Stimulated activated CD4-positive, alpha-beta T cell treated with anti-CD3 and anti-CD28 coated beads, Interleukin-4, amount 100 ng/mL, for 1 hour (primary cell): ENCODE measurements around the gene PPP1R14B.

Source experiments
- DNase-seq: peaks from one replicate; pipeline ENCODE4 v3.0.0-alpha.2; 2020

PPP1R14B gene

DNA sequence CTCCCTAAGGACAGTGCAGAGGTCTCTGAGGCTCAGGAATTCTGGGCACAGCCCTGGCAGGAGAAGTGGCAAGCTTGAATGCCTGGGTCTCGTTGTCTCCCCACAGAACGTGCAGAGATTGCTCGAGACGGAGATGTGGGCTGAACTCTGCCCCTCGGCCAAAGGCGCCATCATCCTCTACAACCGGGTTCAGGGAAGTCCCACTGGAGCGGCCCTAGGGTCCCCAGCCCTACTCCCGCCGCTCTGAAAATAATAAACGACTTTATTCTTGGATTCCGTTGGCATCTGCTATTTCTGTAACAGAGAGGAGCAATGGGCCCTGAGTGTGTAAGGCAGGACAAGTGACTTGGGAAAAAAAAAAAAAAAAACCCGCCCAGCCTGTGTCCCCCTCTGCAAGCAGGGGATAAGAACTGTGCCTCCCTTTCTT, 17.0 kb downstream of the PPP1R14B start:
- no peak for DNase-seq

DNA sequence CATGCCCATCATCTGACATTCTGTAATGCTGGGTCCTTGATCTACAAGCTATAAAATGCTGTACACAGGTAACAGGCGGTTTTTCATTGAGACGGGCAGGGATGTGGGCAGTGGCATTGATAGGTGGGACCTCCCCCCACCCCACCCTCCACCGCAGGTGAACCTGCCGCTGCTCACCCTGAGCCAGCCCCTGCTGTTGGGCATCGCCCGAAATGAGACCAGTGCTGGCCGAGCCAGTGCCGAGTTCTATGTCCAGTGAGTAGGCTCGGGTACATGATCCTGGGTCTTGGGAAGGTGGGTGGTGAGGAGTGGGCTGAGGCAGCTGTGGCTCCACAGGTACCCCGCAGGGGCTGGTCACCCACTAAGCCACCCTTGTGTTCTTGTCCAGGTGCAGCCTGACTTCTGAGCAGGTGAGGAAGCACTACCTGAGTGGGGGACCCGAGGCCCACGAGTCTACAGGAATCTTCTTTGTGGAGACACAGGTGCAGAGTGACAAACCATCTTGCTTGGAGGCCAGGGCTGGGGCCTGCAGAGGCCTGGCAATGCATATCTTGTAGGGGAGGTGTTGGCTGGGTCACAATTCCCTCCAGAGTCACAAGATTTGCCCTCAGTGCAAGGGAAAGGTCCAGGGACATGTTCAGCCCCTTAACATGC, 17.5 kb downstream of the PPP1R14B start:
- no peak for DNase-seq

DNA sequence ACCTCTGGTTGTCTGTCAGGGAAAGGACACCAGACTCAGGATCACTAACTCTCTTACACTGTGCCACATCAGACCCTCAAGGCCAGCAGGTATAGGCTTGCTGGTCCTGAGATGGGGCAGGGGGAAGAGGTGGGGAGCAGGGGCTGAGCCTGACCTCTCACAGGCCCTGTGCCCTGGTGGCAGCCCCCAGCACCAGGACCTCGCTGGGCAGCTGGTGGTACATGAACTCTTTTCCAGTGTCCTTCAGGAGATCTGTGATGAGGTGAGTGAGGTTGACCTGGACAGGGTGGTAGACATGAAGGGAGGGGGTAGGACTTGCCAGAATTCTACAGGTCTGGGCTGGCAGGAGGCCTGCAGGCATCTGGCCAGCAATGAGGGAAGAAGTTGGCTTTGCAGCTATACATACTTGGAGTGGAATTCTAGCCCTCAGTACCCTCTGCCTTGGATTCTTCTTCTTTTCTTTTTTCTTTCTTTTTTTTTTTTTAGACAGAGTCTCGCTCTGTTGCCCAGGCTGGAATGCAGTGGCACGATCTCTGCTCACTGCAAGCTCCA, 19.3 kb downstream of the PPP1R14B start:
- DNase-seq: no peak

DNA sequence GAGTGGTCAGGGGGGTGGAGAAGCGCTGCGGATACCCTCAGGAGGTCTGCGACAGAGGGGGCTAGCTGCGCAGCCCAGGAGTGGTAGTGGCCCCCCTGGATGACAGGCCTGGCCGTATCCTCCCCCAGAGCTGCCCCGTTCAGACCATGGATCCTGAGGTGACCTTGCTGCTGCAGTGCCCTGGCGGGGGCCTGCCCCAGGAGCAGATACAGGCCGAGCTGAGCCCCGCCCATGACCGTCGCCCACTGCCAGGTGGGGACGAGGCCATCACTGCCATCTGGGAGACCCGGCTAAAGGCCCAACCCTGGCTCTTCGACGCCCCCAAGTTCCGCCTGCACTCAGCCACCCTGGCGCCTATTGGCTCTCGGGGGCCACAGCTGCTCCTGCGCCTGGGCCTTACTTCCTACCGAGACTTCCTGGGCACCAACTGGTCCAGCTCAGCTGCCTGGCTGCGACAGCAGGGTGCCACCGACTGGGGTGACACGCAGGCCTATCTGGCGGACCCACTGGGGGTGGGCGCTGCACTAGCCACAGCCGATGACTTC, 20.2 kb downstream of the PPP1R14B start:
- peak; percentile 51 for DNase-seq

DNA sequence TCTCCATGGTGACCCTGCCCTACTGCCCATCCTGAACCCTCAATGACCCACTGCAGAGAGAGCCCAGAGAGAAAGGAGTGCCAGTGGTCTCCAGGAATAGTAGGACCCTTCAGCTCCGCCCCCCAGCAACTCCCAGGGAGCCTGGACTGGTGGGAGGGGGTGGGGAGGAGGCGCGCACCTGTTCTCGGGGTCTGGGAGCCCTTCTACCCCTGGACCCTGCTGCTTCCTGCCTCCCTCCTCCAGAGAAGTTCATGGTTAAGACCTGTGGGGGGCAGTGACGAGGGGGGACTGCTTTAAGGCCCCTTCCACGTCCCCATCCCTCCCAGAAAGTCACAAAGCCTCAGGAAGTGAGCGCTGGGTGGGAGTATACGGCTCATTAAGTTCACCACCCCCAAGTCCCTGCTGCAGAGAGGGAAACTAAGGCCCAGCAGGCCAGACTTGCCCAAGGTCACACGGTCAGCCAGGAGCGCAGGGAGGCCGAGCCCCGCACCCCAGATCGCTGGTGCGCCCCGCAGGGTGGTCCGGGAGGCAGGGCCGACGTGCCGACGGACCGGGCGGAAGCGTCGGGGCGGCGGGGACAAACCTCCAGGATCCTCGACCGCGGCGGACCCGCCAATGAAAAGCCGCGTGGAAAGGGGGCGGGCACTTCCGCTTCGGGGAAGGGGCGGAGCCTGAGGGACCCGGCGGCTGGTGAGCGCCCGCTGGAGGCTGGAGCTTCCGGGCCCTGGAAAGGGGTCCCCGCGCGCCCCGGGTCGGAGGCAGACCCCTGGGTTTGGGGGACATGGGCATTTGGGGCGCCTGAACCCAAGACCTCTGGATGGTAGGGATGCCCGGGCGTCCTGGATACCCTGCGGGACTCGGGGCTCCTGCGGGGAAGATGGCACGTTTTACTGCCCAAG, 20.9 kb downstream of the PPP1R14B start, which contains the start of the genes NUDT22 and TRPT1:
Gene NUDT22 (plus strand): TSS at position 667 of the 899 bp plus-strand sequence. CDS start 379 bp downstream, outside the sequence.
Gene TRPT1 (minus strand): TSS at position 579 of the 899 bp plus-strand sequence. CDS start 326 bp downstream, at position 253.
- DNase-seq: peak; percentile 95

DNA sequence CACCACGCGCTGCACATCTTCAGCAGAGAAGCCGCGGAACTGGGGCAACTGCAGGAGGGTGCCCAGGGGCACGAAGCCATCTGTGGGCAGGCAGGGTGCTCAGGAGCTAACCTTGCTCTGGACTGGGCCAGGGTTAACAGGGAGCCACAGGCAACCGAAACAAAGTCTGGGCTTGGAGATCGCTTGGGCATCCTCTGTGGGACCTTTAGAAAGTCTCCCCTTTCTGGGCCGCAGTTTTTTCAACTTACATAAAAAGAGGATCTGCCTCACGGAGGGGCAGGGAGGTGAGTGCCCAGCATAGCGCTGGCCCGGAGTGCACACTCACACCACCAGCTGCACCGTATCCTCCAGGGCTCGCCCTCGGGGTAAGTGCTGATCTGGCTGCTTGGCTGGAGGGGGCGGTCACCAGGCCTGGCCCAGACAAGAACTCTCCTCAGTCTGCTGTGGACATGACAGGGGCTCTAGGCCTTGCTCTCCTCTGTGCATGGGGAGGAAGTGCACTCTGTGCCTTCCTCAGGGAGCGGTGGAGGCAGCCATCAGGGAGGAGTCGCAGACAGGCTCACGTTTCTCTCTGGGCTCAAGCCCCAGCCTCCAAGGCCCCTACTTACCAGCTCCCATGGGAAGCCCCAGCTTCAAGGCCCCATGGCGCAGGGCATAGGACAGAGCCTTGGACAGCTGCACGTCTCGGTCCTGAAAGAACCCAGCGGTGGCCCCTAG, 21.7 kb downstream of the PPP1R14B start:
- DNase-seq: no peak

DNA sequence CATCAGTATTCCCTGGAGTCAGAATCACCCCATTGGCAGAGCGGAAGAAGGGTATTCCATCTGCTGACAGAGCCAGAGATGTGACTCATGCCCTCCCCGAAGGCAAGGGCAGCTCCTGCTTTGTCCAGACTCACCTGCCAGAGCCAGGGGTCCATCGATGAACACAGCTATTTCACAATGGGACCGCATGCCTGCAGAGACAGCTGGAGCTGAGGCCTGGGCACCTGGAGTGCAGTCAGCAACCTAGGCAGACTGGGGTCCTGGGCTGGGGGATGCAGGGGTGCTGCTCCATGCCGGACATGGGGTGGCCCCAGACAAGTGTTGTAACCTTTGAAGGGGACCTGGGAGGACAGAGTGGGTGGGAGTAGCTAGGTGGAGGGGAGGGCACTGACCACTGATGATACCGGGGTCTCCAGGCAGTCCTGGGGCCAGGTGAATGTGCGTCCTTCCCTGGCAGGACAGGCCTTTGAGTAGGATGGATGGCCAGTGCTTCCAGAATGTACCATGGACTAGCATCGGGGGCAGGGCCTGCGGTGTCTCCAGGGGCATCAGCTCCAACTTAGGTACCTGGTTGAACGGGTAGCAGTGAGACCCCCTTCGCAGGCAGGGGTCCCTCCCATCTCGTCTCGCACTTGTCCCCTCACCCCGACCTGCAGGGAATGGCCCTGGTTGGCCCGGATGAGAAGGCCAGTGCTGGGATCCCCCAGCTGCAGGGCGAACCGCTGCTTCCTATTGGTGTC, 22.4 kb downstream of the PPP1R14B start:
- DNase-seq: no peak

DNA sequence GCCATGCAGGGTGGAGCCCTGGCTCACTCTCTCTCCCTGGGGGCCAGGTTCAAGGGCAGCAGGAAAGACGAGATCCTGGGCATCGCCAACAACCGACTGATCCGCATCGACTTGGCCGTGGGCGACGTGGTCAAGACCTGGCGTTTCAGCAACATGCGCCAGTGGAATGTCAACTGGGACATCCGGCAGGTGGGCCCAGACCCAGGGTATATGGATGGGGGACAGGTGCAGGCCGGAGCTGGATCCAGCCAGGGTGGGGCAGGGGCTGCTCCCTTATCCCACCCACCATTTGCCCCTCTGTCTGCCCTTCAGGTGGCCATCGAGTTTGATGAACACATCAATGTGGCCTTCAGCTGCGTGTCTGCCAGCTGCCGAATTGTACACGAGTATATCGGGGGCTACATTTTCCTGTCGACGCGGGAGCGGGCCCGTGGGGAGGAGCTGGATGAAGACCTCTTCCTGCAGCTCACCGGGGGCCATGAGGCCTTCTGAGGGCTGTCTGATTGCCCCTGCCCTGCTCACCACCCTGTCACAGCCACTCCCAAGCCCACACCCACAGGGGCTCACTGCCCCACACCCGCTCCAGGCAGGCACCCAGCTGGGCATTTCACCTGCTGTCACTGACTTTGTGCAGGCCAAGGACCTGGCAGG, 23.6 kb downstream of the PPP1R14B start:
- no peak for DNase-seq

DNA sequence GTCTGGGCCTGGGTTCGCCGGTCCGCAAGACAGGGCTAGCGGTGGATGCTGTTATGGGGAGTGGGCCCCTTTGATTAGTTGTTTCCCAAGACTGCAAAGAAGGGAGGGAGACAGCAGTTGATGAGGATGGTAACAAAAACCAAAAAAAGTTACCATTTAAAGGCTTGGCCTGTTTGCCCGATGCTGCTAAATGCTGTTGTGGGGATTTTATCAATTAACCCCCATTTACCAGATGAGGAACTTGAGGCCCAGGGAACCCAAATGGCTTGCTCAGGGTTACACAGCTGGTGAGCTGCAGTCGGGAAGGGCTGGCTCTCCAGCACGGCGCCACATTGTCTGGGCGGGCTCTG, 24.1 kb downstream of the PPP1R14B start:
- DNase-seq: no peak

DNA sequence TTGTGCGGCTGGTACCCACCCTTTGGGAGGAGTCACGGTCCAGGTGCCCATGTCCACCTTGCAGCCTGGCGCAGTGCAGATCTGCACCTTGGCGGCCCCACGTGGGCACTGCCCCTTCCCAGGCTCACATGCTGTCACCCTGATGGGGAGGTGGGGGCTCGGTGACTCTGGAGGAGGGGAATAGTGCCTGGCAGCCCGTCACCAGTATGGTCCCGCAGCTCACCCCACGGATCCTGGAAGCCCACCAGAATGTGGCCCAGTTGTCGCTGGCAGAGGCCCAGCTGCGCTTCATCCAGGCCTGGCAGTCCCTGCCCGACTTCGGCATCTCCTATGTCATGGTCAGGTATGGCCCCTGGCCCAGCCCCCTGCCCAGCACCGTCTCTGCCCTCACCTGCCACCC, 25.9 kb downstream of the PPP1R14B start:
- DNase-seq: no peak

DNA sequence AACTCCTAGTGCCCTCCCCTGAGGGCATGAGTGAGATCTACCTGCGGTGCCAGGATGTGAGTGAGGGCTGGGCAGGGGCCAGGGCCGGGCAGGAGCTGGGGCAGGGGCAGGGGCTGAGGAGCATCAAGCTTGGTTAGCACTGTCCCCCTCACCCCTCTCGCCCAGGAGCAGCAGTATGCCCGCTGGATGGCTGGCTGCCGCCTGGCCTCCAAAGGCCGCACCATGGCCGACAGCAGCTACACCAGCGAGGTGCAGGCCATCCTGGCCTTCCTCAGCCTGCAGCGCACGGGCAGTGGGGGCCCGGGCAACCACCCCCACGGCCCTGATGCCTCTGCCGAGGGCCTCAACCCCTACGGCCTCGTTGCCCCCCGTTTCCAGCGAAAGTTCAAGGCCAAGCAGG, 26.5 kb downstream of the PPP1R14B start:
- no peak for DNase-seq

DNA sequence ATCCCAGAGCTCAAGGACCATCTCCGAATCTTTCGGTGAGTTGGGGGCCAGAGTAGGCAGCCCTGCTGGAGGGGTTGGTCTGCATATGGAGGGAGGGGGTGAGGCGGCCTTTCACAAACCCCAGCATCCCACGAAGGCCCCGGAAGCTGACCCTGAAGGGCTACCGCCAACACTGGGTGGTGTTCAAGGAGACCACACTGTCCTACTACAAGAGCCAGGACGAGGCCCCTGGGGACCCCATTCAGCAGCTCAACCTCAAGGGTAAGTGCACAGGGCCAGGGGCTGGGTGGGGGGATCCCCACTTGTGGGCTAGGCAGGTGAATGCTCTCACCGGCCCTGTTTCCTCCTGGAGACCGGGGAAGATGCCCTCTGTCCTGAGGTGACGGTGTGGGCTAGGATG, 27.0 kb downstream of the PPP1R14B start:
- no peak for DNase-seq

DNA sequence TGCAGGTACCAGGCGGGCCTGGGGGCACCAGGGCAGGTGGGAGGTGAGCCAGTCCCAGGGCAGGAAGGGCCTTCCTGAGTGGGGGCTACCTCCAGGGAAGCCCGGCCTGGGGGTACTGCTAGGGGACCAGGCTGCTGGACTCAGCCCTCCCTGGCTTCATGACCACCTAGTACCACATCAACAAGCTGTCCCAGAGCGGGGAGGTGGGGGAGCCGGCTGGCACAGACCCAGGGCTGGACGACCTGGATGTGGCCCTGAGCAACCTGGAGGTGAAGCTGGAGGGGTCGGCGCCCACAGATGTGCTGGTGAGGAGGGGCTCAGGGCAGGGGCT, 27.4 kb downstream of the PPP1R14B start:
- DNase-seq: no peak

DNA sequence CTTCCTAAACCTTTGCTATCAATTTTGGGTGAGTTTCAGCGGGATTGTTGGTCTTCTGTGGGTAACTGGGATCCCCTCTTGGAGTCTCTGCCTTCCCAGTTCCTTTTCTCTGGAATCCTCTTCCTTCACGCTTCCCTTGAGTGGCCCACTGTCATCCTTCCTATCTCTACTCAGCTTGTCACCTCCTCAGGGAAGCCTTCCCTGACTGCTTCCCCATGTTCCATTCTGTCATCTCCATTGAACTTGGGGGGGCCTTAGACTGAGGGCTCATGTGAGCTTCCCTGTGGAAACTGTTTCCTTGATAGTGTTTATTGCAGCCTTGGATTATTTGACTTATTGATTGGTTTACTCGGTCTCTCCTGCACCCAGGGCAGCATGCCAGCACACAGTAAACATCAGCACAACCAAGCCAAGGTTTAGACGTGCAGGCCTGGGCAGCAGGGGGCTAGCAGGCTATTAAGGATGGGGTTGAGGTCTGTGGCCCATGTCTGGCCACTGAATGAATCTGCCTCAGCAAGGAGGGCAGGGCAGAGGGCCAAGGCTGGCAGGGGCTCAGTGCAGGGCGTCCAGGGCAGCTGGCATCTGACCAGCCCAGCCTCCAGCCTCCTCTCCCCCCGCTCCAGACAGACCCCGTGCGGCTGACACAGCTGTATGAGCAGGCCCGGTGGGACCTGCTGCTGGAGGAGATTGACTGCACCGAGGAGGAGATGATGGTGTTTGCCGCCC, 28.0 kb downstream of the PPP1R14B start:
- no peak for DNase-seq

DNA sequence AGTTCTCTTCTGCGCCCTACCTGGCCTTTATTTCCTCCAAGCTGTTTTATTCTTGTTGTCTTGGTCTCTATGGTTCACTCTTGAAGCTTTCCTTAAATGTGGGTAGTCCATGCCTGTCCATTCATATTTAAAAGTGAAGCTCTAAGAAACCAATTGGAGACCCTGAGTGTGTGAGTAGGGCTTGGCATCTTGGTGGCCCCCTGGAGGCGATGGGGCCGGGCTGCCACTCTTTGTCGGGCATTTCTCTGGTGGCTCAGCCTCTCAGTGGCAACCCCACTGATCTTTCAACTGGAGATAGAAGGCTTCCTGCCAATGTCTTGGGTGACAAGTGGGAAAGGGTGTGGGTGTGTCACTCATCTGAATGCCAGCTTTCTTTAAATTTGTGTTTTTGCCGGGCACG, 29.9 kb downstream of the PPP1R14B start:
- DNase-seq: no peak

DNA sequence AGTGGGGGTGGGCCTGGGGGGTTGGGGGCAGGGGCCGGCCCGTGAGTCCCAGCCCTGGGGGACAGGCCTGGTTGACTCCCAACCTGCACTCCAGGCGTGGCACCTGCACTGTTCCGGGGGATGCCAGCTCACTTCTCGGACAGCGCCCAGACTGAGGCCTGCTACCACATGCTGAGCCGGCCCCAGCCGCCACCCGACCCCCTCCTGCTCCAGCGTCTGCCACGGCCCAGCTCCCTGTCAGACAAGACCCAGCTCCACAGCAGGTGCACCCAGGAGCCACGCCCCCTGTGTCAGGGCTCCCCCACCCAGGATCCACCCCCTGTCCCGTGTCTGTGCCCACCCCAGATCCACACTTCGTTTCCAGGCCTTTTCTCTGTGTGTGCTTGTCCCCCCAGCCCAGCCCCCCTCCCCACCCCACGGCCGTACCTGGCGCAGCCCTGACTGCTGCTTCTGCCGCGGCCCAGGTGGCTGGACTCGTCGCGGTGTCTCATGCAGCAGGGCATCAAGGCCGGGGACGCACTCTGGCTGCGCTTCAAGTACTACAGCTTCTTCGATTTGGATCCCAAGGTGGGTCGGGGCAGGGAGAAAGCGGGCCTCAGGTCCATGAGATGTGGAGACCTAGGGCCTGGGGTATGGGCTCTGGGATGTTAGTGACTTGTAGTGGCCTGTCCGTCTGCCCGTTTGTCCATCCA, 35.4 kb downstream of the PPP1R14B start:
- DNase-seq: no peak

DNA sequence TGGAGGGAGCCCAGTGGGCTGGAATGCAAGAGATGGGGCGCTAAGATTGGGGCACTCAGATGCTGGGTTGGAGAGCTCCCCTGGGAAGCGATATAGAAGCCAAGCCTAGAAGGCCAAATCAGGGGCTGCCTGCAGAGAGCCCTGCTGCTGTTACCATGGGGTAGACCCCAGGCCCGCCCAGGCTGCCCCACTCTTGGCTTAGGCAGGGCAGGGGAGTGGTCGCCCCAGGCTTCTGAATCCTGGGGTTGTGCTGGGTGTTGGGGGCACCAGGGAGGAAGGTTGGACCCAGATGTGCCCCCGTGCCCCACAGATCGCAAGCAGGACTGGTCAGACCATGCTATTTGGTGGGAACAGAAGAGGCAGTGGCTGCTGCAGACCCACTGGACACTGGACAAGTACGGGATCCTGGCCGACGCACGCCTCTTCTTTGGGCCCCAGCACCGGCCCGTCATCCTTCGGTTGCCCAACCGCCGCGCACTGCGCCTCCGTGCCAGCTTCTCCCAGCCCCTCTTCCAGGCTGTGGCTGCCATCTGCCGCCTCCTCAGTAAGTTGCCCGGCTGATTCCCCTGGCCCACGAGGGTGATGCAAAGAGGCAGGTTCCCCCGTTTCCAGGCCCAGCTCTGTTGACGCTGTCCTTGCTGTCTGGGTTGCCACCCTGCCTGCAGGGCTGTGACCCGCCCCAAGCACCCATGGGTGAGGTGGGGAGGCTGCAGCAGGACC, 36.3 kb downstream of the PPP1R14B start:
- no peak for DNase-seq

DNA sequence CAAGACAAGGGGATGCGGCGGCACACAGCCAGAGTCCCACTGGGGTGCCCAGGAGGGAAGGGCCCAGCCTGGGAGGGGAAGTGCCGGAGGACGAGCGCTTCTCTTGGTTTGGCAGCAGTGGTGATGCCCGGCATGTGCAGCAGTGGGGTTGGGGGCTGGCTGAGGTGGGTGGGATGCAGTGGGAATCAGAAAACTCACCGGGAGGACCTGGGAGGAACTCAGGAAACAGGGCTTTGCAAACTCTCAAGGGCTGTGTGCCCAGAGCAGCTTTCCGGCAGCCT, 37.2 kb downstream of the PPP1R14B start:
- DNase-seq: no peak

DNA sequence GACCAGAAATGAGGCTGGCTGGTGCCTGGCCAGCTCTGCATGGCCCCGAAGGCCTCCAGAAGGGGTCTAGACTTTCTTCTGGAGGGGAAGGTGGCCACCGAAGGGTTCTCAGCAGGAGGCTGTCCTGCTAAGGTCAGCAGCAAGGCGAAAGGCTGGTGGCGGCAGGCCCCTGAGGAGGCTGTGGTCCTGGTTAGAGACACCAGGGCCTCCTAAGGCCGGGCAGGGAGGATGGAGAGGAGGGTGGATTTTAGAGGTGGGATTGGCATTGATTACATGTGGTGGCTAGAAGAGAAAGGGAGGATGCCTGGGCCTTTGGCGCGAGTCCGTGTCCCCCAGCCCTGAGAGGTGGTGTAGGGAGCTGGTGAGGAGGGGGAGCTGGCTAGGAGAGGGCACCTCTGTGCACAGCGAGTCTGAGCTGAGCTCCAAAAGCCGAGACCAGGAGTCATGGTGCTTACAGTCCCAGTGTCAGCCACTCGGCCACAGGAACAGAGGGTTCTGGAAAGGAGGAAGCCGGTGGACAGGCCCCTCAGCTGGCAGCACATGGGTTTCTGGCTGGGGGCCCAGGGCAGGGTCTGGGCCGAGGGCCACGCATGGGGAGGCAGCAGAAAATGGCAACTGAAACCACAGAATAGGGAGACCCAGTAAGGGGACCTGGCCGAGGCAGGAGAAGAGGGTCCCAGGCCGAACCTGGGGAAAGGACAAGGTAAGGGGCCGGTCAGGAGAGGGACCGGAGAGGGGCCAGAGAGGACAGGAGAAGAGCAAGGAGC, 37.8 kb downstream of the PPP1R14B start:
- DNase-seq: no peak
